Panc1 (cell line): Measurements from ENCODE around the gene SLC22A23. TPM values are rescaled to one million over a fixed set of nuclear protein-coding genes. Genes with fewer than 3 reads are reported as not detected.

Experiments used
- ATAC-seq: fragments of 200-7000 bp; cut with Tn5 transposase; 2 replicates; pipeline ENCODE4 v1.9.1; 2020; ENCODE audit warnings: mild to moderate bottlenecking, moderate library complexity
- BruUV-seq: library from RNA; stranded (reverse); fragments of 400-500 nt; replicated peaks from 2 replicates; lab custom pipeline; 2021; lab: Mats Ljungman, UMichigan
- CTCF ChIA-PET: fragments of 300-600 bp; sonication (Branson Sonifier 250); formaldehyde crosslinking; loops from one replicate; lab custom pipeline; 2022; ENCODE audit warnings: antibody characterized with exemption; lab: Charles Lee
- POLR2A ChIA-PET: fragments of 300-600 bp; sonication (Branson Sonifier 250); formaldehyde crosslinking; loops from one replicate; lab custom pipeline; 2022; ENCODE audit warnings: antibody characterized with exemption; lab: Charles Lee
- DNase-seq: peaks from one replicate; pipeline ENCODE4 v3.0.0-alpha.2; 2010; ENCODE audit warnings: low read depth, low spot score
- H3K27ac ChIP-seq: 2 replicates; pipeline ENCODE4 v1.5.1; 2011; ENCODE audit warnings: mild to moderate bottlenecking, low read length, inconsistent platforms
- H3K27me3 ChIP-seq: fragments of 200-500 bp; sonication (Bioruptor generic); 2 replicates; pipeline ENCODE4 v1.6.0; 2014; ENCODE audit warnings: low read length, inconsistent platforms; ENCODE audit not compliant: control insufficient read depth, insufficient read depth
- H3K36me3 ChIP-seq: fragments of 200-500 bp; sonication (Bioruptor generic); 2 replicates; pipeline ENCODE4 v1.5.1; 2014; ENCODE audit warnings: inconsistent platforms, mild to moderate bottlenecking, low read length, moderate library complexity; ENCODE audit not compliant: control insufficient read depth, insufficient read depth
- H3K4me1 ChIP-seq: 2 replicates; pipeline ENCODE4 v1.5.1; 2011; ENCODE audit warnings: inconsistent platforms, mild to moderate bottlenecking, low read length, moderate library complexity; ENCODE audit not compliant: control insufficient read depth, insufficient read depth
- H3K4me3 ChIP-seq, 2 experiments: 2 replicates each; pipeline ENCODE4 v1.5.1; 2011 to 2012; ENCODE audit warnings: low read depth in 2 of 2, low read length in 2 of 2, mild to moderate bottlenecking in 2 of 2, inconsistent platforms in 1 of 2, moderate library complexity in 1 of 2
- H3K9me3 ChIP-seq: fragments of 200-500 bp; sonication (Bioruptor generic); 2 replicates; pipeline ENCODE4 v1.5.1; 2014; ENCODE audit warnings: low read depth, mild to moderate bottlenecking, inconsistent platforms, low read length, moderate library complexity; ENCODE audit not compliant: control insufficient read depth, insufficient read depth
- CTCF ChIP-seq: fragments of 450-650 bp; IDR thresholded peaks from 2 replicates; pipeline ENCODE4 v1.5.1; 2017; ENCODE audit warnings: mild to moderate bottlenecking
- POLR2AphosphoS5 ChIP-seq: IDR thresholded peaks from 2 replicates; pipeline ENCODE4 v1.6.1; 2012; ENCODE audit warnings: mild to moderate bottlenecking, low read depth, low read length, moderate library complexity
- REST ChIP-seq, 2 experiments: IDR thresholded peaks; 2 replicates each; pipeline ENCODE4 v1.6.1; 2011 to 2012; ENCODE audit warnings: low read depth in 2 of 2, control low read depth in 1 of 2, low read length in 1 of 2, mild to moderate bottlenecking in 1 of 2, moderate library complexity in 1 of 2; ENCODE audit not compliant: insufficient read depth in 1 of 2
- SIN3A ChIP-seq: IDR thresholded peaks from 2 replicates; pipeline ENCODE4 v1.6.1; 2012; ENCODE audit warnings: low read depth, mild to moderate bottlenecking, low read length, moderate library complexity, borderline replicate concordance; ENCODE audit not compliant: insufficient read depth
- TCF7L2 ChIP-seq: IDR thresholded peaks from 2 replicates; pipeline ENCODE4 v1.6.1; 2011; ENCODE audit warnings: mild to moderate bottlenecking, low read depth, low read length, inconsistent platforms
- in situ Hi-C: cut with HindIII; loops from 2 replicates; pipeline ENCODE4 v1.10.0; 2016; ENCODE audit warnings: low sequenced_read_pairs, low pct_unique_long_range_greater_than_20kb
- intact Hi-C: fragments of 100-400 bp; cut with micrococcal nuclease; formaldehyde crosslinking; loops from one replicate; pipeline ENCODE4 v1.10.0; 2022; ENCODE audit not compliant: unreplicated experiment
- total RNA-seq: library from RNA; stranded (reverse); gene quantifications from one replicate; pipeline ENCODE4 v1.2.1, GENCODE V29; 2021; ENCODE audit not compliant: unreplicated experiment

Gene SLC22A23
- total RNA-seq, 1 experiment from 2014 or later, result 4.5 TPM

- ATAC-seq (0 out of 2 replicates have a peak, but pooled peaks have one; percentile 3), DNase-seq (no peak)
- ChIA-PET CTCF (no interaction called here), POLR2A (no interaction called here)
- no peak overlapping the region; a peak in 1 of 4 replicates for H3K4me3 ChIP-seq
- H3K27ac ChIP-seq, result no peak overlapping the region
- H3K36me3 ChIP-seq, result no peaks in the 10 kb centered on the region
- TF ChIP-seq TCF7L2 (no peak), REST (IDR thresholded peaks at IDR 0.05; ENCODE audit: insufficient read depth in 1 of 2, low read depth in 2 of 2, low read length in 1 of 2) (no peak), SIN3A (no peak), POLR2AphosphoS5 (no peak), CTCF (no peak)
- H3K4me1 ChIP-seq, result peaks cover 9% of the 10 kb centered on the region
- H3K27me3 ChIP-seq, result peaks cover 6% of the 10 kb centered on the region
- in situ Hi-C loops, result no loop called here
- H3K9me3 ChIP-seq, result no peaks in the 10 kb centered on the region
- no TSS peak for BruUV-seq
- intact Hi-C loops, result loop anchor here (10.0 kb wide), 1 partner anchor 65 kb away; no protein-coding TSS in a partner anchor
These were observed 227.2 kb downstream of the SLC22A23 start for GRCh38 chr6:3229566-3230178.

GRCh38 chr6:3228771-3229565 is 227.9 kb downstream of the SLC22A23 start:
- ATAC-seq, result no peak
- in situ Hi-C loops, result no loop called here
- Histone ChIP-seq H3K4me1 (peaks cover 9% of the 10 kb centered on the region), H3K27me3 (peaks cover 6% of the 10 kb centered on the region), H3K27ac (no peak overlapping the region), H3K9me3 (no peaks in the 10 kb centered on the region), H3K4me3 (no peak overlapping the region; a peak in 1 of 4 replicates), H3K36me3 (no peaks in the 10 kb centered on the region)
- ChIA-PET POLR2A (no interaction called here), CTCF (interaction anchor here (0.7 kb wide), 1 partner anchor 30 kb away, joined by 9 read pairs; the partner anchor contains the start of gene PSMG4)
- TF ChIP-seq TCF7L2 (no peak), SIN3A (no peak), CTCF (no peak), POLR2AphosphoS5 (no peak)
- intact Hi-C loops, result no loop called here
- no TSS peak for BruUV-seq
- DNase-seq, result no peak
